HG03354 (cell line): ENCODE measurements around the gene CPO.
"Not testable (repeated sequence)": the region's sequence is repeated elsewhere in the genome, so short reads cannot be mapped to it uniquely, and the experiment has no call there.

ENCODE experiments used
- ATAC-seq: cut with Tn5 transposase; IDR thresholded peaks from one replicate; pipeline ENCODE4 v1.9.1; 2021; ENCODE audit warnings: mild to moderate bottlenecking; ENCODE audit not compliant: unreplicated experiment, poor library complexity, severe bottlenecking

The CPO gene, protein sequence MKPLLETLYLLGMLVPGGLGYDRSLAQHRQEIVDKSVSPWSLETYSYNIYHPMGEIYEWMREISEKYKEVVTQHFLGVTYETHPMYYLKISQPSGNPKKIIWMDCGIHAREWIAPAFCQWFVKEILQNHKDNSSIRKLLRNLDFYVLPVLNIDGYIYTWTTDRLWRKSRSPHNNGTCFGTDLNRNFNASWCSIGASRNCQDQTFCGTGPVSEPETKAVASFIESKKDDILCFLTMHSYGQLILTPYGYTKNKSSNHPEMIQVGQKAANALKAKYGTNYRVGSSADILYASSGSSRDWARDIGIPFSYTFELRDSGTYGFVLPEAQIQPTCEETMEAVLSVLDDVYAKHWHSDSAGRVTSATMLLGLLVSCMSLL

DNA sequence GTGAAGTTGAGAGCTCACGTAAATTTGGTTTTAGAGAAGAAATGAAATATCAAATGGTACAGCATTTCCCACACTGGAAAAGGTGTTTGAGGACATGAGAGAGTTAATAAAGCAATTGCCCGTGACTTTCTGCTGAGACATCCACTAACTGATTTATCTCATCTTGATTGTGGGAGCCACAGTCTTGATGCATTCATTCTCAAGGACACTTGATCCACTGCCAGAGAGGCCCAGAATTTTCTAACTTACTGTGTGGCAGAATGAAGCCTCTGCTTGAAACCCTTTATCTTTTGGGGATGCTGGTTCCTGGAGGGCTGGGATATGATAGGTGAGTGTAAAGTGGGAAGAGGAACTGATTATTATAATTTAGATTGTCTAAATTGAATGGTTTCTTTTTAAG is at the start of gene CPO:
Gene CPO (plus strand): TSS at position 179 of the 400 bp plus-strand sequence. CDS start 82 bp downstream, at position 261.
- ATAC-seq, result no peak

DNA sequence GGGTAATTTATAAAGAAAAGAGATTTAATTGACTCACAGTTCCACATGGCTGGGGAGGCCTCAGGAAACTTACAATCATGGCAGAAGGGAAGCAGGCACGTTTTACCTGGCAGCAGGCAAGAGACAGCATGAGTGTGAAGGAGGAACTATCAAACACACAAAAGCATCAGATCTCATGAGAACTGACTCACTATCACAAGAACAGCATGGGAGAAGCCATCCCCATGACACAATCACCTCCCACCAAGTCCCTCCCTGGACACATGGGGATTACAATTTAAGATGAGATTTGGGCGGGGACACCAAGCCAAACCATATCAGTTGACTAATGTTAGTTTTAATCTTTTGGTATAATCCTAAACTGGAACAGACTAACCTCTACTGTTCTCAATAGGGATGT is 49.1 kb upstream of the CPO start:
- no peak for ATAC-seq

DNA sequence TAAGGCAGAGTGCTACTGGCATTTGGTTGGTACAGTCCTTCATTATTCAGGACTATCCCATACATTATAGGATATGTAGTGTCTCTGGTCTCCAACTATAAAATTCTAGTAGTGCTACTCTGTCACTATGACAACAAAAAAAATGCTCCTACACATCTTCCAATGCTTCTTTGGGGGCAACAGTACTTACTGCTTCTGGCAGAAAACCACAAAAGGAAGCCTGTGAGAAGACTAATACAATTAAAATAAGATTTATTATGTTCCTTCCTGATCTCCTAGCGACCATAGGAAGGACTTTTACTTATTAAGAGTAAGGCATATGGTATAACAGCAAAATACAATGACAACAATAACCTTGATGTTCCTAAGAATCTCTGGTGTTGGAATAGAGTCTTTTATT is 48.4 kb upstream of the CPO start:
- ATAC-seq, result no peak

- ATAC-seq, result peak; percentile 70
Observed at GRCh38 chr2:206915121-206915520, 24.2 kb upstream of the CPO start.

DNA sequence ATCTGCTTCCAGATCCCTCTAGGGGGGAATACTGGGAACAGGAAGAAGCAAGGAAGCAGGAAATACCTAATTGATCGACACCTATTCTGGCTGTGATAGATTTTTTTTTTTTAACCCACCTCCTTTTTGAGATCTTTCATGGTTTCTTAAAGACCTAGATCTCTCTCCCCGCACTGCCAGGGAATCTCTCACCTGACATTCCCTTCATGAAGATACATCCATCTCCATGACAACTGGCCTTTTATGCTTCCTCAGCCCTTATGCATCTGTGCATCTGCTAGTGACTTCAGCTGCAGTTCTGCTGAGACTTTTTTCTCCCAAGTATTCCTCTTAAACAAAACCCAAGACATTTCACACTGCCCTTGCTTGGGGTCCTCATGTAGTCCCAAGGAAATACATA is 21.1 kb upstream of the CPO start:
- ATAC-seq, result no peak

- ATAC-seq, result no peak
Observed at GRCh38 chr2:206920310-206920709, 19.0 kb upstream of the CPO start.

DNA sequence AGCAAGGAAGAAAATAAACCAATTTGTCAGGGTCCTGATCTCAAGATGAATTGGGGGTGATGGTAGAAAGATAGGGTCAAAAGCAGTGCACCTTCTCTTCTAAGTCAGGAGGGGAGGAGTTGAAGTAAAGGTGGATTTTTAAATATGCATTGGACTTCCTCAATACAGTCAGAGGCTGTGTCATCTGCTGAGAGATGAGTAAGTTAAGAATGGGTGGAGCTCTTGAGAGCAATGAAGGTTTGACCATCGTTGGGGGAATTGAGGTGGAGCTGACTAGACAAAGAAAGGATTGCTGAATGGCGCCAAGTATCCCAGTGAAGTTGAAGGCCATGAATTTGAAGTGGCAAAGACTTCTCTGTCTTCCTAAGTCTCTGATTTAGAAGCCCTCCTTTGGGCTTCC is 18.4 kb upstream of the CPO start:
- no peak for ATAC-seq

DNA sequence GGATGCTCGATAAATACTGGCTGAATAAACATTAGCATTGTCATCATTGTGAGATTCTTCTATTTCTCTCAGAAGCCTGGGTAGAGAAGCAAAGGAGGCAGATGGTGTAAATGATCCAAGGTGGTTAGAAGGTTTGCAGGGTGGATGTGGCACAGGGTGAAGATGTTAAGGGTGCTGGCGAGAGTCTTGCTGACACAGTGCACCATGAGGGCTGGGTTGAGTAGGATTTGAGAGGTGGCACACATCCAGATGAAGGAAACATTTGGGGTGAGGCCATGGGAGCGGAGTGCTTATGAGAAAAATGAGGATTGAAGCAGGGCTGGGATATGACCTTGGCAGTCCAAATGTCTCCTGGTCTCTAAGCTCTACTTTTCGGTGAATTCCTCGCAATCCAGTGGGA is 17.8 kb upstream of the CPO start:
- ATAC-seq, result no peak

DNA sequence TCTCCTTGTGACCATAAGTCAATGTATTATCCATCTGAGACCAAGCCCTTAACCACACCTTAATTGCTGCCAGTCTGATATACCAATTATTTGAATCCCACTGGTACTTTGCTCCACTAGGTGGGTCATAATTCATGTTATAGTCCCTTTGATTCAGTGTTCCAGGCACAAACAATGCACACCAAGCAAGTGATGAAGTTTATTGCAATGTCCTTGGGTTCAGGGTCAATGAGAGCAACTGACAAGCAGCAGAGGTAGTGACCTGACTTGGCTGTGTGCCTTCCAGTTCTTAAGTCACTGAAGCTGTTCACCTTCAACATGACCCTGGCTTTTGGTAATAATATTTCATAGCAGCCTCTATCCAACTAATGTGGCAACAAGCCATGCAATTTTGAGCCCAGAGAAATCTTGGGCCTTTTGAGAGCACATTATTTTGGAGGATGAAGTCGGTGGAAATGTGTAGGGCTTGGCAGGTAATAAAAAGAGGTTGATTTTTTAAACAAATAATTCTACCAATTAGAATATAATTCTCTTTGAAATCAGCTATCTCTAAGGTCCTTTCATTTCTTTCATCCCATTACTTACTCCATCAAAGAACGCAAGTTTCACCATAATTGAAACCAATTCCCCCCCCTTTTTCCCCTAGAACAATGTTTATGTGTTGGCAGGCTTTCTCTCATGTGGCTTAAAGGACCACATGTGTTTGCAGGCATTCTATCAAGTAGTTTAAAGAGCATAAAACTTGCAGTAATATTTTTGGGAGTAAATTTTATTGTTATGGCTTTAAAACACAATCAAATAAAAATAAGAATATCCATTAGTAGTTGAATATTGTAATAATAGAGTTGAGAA is 3.1 kb upstream of the CPO start:
- ATAC-seq, result no peak

DNA sequence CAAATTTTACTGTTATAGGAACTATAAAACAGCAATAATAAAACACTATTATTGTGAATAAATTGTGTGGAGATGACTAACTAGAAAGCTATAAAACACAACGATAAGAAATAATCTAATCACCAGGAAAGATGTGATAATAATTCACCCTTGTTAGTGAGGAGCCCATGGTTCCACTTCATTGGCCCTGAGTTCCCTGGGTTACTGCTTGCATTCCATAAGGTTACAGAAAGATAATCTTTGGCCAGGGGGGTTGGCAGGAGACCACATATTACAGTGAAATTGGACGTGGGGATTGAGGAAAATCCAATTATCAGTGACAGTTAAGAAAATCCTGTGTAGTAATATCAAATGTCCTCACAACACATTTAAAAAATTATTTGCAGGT is 2.5 kb upstream of the CPO start:
- no peak for ATAC-seq

DNA sequence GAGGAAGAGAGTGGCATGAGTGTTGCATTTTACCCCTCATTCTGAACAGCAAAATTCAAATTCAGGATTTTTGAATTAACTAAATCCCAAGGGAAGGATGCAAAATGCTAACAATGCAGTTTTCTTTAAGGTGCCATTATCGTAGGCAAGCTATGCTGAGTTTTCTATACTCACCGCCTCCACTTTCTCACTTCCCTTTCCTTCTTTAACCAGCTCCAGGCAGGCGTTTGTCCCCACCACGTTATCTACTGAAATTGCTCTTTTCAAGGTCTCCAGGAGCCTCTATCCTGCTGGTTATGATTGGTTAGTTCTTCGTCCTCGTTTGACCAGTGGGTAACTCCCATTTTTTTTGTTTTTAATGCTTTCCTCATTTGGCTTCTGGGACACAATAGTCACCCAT is 1.8 kb upstream of the CPO start:
- no peak for ATAC-seq

DNA sequence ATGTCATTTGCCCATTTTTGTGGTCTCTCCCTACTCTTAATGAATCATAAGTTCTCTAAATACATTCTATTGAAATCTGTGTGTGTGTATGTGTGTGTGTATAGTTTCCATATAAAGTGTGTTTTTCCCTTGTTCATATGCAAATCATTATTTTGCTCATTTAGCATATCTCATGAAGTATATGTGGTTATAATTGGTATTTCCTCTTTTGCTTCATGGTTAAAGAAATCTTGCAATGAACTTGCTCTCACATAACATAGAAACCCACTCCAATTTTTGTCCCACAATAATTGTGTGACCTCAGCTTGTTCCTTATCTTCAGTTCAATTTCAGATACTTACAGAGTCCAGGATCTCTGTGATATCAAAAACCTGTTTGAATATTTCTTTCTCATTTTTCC is 1.2 kb downstream of the CPO start:
- ATAC-seq, result no peak

DNA sequence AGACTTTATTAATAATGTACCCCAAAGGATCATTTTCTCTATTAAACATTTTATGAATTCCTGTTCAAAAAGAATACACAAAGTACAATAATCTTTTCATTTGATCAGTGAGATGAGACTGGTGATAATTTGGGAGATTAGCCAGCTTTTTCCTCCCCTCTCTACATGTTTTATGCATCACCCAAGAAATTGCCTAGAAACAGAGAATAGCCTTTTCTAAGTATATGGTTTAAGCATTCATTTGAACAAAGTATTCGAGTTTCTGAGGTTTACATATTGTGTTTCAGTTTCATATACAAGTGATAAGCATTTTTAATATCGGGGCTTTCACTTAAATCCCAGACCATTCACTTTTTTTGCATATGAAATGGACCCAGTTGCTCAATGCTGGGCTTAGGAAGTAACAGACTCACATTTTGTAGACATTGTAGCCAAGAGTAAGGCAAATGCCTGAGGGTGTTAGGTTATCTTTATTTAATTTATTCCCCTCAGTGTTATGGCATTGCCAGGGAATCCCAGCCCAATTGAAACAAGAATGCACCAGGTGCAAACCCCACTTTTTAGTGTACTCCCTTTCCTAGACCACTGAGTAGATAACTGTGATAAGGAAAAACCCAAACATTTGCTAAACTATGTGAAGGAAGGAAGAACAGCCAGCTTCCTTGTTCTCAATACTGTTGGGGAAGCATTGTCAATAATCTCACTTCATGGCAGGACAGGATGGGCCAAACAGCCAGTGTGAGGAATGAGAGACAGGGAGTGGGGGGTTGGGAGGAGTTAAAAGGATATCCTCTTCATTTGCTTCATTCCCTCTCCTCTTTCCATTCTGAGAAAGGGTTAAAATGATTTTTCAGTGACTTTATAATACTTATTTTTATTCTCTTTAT is 3.5 kb downstream of the CPO start:
- no peak for ATAC-seq

- ATAC-seq, result not testable (repeated sequence)
Observed at GRCh38 chr2:206953404-206953803, 14.1 kb downstream of the CPO start.

DNA sequence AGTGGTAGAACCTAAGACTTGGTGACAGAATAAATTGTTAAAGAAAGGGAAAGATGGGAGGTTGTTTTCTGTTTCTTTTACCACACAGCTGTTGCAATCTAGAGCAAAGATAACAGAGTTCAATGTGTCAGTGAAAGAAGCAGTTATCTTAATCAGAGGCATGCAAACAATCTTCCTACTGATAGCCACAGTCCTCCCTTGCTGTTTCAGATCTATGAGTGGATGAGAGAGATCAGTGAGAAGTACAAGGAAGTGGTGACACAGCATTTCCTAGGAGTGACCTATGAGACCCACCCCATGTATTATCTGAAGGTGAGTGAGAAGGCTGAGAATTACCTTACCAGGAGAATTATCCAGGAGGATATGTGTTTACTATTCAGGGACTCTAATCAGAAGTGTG is 15.9 kb downstream of the CPO start:
- no peak for ATAC-seq

DNA sequence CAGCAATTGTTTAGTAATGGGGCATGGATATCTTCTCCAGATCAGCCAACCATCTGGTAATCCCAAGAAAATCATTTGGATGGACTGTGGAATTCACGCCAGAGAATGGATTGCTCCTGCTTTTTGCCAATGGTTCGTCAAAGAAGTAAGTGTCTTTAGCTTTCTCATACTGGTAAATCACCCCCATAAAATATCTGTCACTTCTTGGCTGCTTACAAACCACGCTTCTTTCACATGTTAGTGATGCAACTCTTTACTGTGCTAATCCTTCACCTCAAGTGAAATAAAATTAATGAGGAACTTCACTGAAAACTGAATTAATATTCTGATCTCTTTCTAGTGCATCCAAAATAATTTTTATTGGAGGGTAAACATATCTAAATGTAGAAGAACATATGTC is 18.9 kb downstream of the CPO start:
- no peak for ATAC-seq

GRCh38 chr2:206962966-206963365 is 23.6 kb downstream of the CPO start:
- ATAC-seq, result no peak

GRCh38 chr2:206968134-206969086 is 29.1 kb downstream of the CPO start:
- no peak for ATAC-seq

- no peak for ATAC-seq
Observed at GRCh38 chr2:206969192-206969591, 29.9 kb downstream of the CPO start.
